ENCODE measurements around the gene KAT2B.
"Not testable (repeated sequence)": the region's sequence is repeated elsewhere in the genome, so short reads cannot be mapped to it uniquely, and the experiment has no call there.

The KAT2B gene

GRCh38 chr3:20039765-20040547 lies at the start of gene KAT2B:
TSS of gene KAT2B (plus strand) at chr3:20040446. CDS start at chr3:20040478, 32 bp downstream.
- peak; percentile 78 for DNase-seq (ENCODE audit: low spot score)
- Mint-ChIP-seq H3K27ac (peak within 1 kb of the TSS; percentile 96), H3K27me3 (ENCODE audit: low read depth) (peaks cover 7% of the 10 kb centered on the region), H3K9me3 (no peaks in the 10 kb centered on the region), H3K36me3 (ENCODE audit: low read depth) (peaks cover 17% of the 10 kb centered on the region), H3K4me1 (ENCODE audit: low read depth) (peaks cover 41% of the 10 kb centered on the region), H3K4me3 (peak within 1 kb of the TSS; percentile 99)

- no peaks in the 10 kb centered on the region for H3K4me1 Mint-ChIP-seq (ENCODE audit: low read depth)
- peaks cover 2% of the 10 kb centered on the region for H3K36me3 Mint-ChIP-seq (ENCODE audit: low read depth)
- no peak for DNase-seq (ENCODE audit: low spot score)
- H3K27me3 Mint-ChIP-seq (ENCODE audit: low read depth), result no peaks in the 10 kb centered on the region
- H3K4me3 Mint-ChIP-seq, result no peak overlapping the region
- no peaks in the 10 kb centered on the region for H3K9me3 Mint-ChIP-seq
- H3K27ac Mint-ChIP-seq, result no peak overlapping the region
These were observed 45.5 kb upstream of the KAT2B start for GRCh38 chr3:19994796-19995195.

DNA sequence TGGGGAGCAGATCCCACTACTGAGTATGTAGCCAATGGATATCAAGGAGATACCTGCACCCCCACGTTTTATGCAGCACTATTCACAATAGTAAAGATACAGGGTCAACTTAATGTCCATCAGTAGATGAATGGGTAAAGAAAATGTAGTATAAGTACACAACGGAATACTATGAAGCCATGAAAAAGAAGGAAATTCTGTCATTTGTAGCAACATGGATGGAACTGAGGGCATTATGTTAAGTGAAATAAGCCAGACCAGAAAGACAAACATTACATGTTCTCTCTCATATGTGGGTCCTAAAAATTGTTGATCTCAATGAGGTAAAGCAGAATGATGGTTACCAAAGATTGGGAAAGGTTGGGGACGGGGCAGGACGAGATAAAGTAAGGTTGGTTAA lies 42.7 kb upstream of the KAT2B start:
- DNase-seq (ENCODE audit: low spot score), result no peak
- H3K36me3 Mint-ChIP-seq (ENCODE audit: low read depth), result peaks cover 2% of the 10 kb centered on the region
- no peaks in the 10 kb centered on the region for H3K9me3 Mint-ChIP-seq
- no peaks in the 10 kb centered on the region for H3K4me1 Mint-ChIP-seq (ENCODE audit: low read depth)
- no peak overlapping the region for H3K27ac Mint-ChIP-seq
- no peak overlapping the region for H3K4me3 Mint-ChIP-seq
- no peaks in the 10 kb centered on the region for H3K27me3 Mint-ChIP-seq (ENCODE audit: low read depth)

DNA sequence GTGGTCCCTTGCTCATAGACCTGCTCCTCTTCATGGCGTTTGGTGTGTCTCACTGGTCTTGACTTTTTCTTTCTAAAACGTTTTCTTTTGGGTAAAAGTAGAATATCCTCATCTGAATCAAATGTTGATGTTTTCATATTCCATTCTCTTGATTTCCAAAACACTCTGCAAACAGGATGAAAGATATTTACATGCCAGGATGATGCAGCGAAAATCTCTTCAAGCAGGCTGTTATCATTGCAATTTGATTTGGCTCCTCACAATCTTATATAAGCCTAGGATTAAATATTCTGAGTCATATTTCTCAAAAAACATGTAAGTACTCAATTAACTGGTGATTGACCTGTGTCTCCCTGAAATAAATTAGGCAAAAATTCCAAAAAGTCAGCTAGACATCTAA lies 38.3 kb upstream of the KAT2B start:
- H3K36me3 Mint-ChIP-seq (ENCODE audit: low read depth), result no peaks in the 10 kb centered on the region
- H3K4me3 Mint-ChIP-seq, result no peak overlapping the region
- H3K9me3 Mint-ChIP-seq, result no peaks in the 10 kb centered on the region
- no peak for DNase-seq (ENCODE audit: low spot score)
- H3K4me1 Mint-ChIP-seq (ENCODE audit: low read depth), result no peaks in the 10 kb centered on the region
- no peaks in the 10 kb centered on the region for H3K27me3 Mint-ChIP-seq (ENCODE audit: low read depth)
- no peak overlapping the region for H3K27ac Mint-ChIP-seq

GRCh38 chr3:20007960-20008359 lies 32.3 kb upstream of the KAT2B start:
- DNase-seq (ENCODE audit: low spot score), result no peak
- no peaks in the 10 kb centered on the region for H3K4me1 Mint-ChIP-seq (ENCODE audit: low read depth)
- no peak overlapping the region for H3K4me3 Mint-ChIP-seq
- no peaks in the 10 kb centered on the region for H3K36me3 Mint-ChIP-seq (ENCODE audit: low read depth)
- no peaks in the 10 kb centered on the region for H3K27me3 Mint-ChIP-seq (ENCODE audit: low read depth)
- H3K9me3 Mint-ChIP-seq, result no peaks in the 10 kb centered on the region
- H3K27ac Mint-ChIP-seq, result no peak overlapping the region

DNA sequence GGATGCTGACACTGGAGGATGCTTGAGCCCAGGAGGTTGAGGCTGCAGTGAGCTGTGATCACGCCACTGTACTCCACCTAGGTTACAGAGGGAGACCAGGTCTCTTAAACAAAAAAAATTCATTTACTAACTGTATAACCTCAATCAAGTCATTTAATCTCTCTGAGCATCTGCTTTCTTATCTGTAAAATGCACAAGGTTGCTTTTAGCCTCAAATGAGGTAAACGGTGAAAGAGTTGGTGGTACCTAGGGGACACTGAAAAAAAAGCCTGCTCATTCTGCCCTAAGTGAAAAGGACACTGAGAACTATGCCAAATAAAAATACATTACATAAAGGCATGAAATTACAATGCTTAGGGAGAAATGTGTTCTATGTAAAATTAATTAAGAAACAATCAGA lies 31.6 kb upstream of the KAT2B start:
- Mint-ChIP-seq H3K9me3 (no peaks in the 10 kb centered on the region), H3K27me3 (ENCODE audit: low read depth) (no peaks in the 10 kb centered on the region), H3K4me1 (ENCODE audit: low read depth) (no peaks in the 10 kb centered on the region), H3K4me3 (no peak overlapping the region), H3K27ac (no peak overlapping the region), H3K36me3 (ENCODE audit: low read depth) (no peaks in the 10 kb centered on the region)
- no peak for DNase-seq (ENCODE audit: low spot score)

GRCh38 chr3:20012164-20012563 lies 28.1 kb upstream of the KAT2B start, which contains the start of gene PP2D1:
TSS of gene PP2D1 (minus strand) at chr3:20012264. CDS start at chr3:20012072, 192 bp downstream.
- DNase-seq (ENCODE audit: low spot score), result no peak
- H3K27ac Mint-ChIP-seq, result no peak within 1 kb of the TSS
- H3K27me3 Mint-ChIP-seq (ENCODE audit: low read depth), result no peaks in the 10 kb centered on the region
- no peaks in the 10 kb centered on the region for H3K9me3 Mint-ChIP-seq
- H3K4me3 Mint-ChIP-seq, result no peak within 1 kb of the TSS
- no peaks in the 10 kb centered on the region for H3K4me1 Mint-ChIP-seq (ENCODE audit: low read depth)
- H3K36me3 Mint-ChIP-seq (ENCODE audit: low read depth), result no peaks in the 10 kb centered on the region

GRCh38 chr3:20013396-20013795 lies 26.9 kb upstream of the KAT2B start:
- Mint-ChIP-seq H3K4me1 (ENCODE audit: low read depth) (no peaks in the 10 kb centered on the region), H3K27ac (no peak overlapping the region), H3K36me3 (ENCODE audit: low read depth) (no peaks in the 10 kb centered on the region), H3K4me3 (no peak overlapping the region), H3K27me3 (ENCODE audit: low read depth) (no peaks in the 10 kb centered on the region), H3K9me3 (no peaks in the 10 kb centered on the region)
- DNase-seq (ENCODE audit: low spot score), result no peak

- no peak overlapping the region for H3K27ac Mint-ChIP-seq
- H3K27me3 Mint-ChIP-seq (ENCODE audit: low read depth), result no peaks in the 10 kb centered on the region
- H3K4me3 Mint-ChIP-seq, result no peak overlapping the region
- DNase-seq (ENCODE audit: low spot score), result no peak
- H3K9me3 Mint-ChIP-seq, result no peaks in the 10 kb centered on the region
- H3K36me3 Mint-ChIP-seq (ENCODE audit: low read depth), result no peaks in the 10 kb centered on the region
- H3K4me1 Mint-ChIP-seq (ENCODE audit: low read depth), result no peaks in the 10 kb centered on the region
These were observed 24.7 kb upstream of the KAT2B start for GRCh38 chr3:20015525-20015924.

DNA sequence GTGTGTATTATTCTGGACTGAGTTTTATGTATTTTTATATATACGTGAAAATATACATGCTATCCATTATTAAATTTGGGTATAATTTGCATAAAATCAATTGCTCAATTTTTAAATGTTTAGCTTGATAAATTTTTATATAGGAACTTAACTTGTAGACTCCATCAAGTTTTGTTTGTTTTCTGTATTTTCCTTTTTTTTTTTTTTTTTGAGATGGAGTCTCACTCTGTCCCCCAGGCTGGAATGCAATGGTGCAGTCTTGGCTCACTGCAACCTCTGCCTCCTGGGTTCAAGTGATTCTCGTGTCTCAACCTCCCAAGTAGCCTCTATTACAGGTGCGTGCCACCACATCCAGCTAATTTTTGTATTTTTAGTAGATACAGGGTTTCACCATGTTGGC lies 24.2 kb upstream of the KAT2B start:
- DNase-seq (ENCODE audit: low spot score); H3K9me3 Mint-ChIP-seq; H3K27me3 Mint-ChIP-seq (ENCODE audit: low read depth); H3K4me1 Mint-ChIP-seq (ENCODE audit: low read depth); H3K4me3 Mint-ChIP-seq; H3K27ac Mint-ChIP-seq; H3K36me3 Mint-ChIP-seq (ENCODE audit: low read depth): not testable (repeated sequence)

DNA sequence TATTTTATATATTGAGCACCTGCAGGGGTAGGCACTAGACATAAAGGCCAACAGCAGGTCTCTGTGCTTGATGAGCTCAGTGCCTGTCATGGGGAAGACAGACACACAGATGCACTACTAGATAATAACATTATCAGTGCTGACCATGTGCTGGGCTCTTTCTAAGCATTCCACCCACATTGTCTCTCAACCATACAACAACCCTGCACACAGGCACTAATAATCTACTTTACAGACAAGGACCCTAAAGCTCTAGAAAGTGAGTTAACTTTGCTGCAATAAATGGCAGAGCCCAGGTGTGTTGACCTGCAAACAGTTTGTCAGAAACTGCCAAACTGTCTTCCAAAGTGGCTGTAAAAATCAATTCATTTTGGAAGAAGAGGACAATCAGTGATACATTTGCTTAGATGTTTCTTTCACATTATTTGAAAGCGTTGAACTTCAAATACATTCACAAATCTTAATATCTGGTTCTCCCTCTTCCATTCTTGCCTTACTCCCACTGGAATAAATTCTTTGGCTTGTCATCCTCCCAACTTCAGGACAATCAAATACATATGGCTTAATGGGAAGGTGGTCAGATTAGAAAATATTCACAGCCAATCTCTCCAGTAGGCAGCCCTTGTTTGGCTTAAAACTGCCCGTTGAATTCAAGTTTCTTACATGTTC lies 17.2 kb upstream of the KAT2B start:
- DNase-seq (ENCODE audit: low spot score), result no peak
- no peaks in the 10 kb centered on the region for H3K36me3 Mint-ChIP-seq (ENCODE audit: low read depth)
- H3K27ac Mint-ChIP-seq, result no peak overlapping the region
- no peak overlapping the region for H3K4me3 Mint-ChIP-seq
- no peaks in the 10 kb centered on the region for H3K27me3 Mint-ChIP-seq (ENCODE audit: low read depth)
- no peaks in the 10 kb centered on the region for H3K9me3 Mint-ChIP-seq
- peaks cover 2% of the 10 kb centered on the region for H3K4me1 Mint-ChIP-seq (ENCODE audit: low read depth)

DNA sequence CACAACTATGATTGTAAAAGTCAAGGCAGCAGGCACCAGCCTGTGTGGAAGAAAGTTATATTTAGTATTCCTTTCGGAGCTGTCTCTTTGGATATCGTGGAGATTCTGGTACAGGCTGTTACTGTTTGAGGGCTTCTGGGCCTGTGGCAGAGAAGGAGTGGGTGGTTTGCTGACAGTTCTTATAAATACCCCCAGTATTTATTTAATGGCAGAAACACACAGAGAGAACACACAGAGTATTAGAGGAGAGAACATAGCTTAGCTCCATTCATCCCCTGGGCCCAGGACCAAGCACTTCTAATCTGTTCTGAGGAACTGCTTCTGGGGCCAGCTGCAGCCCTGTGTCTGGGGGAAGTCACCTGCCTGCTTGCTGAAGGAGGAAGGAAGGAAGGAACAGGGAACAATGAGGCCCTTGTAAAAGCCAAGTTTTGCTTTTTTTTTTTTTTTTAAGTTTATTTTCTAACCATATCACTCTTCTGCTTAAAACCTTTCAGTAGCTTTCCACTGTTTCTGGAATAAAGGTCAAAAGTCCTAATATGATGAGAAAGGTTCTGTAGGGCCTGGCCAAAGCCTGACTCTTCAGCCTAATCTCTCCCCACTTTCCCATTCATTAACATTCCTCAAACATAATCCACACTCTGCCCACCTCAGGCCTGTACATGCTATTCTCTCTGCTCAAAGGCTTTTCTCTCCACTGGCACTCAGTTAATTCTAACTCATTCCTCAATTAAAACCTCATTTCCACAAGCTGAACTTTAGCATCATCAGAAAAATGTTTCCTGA lies 16.4 kb upstream of the KAT2B start:
- no peak overlapping the region for H3K27ac Mint-ChIP-seq
- peaks cover 2% of the 10 kb centered on the region for H3K4me1 Mint-ChIP-seq (ENCODE audit: low read depth)
- no peaks in the 10 kb centered on the region for H3K9me3 Mint-ChIP-seq

DNA sequence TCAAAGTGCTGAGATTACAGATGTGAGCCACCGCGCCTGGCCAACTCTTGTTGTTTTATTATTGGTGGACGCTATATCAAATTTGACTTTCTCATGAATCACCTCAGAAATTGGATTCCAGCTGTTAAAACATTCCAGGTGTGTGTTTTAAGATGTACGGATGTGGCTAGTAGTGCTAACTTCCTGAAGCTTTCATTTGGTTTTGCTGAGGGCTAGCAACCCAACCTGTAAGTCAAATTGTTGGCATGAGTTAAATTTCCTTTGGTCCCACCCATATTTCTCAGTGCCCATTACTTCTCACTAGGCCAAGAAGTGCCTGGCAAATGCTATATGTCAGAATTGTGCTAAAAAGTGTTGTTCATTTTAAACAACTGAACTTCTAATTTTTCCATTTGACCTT lies 13.1 kb upstream of the KAT2B start:
- H3K9me3 Mint-ChIP-seq, result no peaks in the 10 kb centered on the region
- no peaks in the 10 kb centered on the region for H3K36me3 Mint-ChIP-seq (ENCODE audit: low read depth)
- no peak overlapping the region for H3K4me3 Mint-ChIP-seq
- H3K27ac Mint-ChIP-seq, result no peak overlapping the region
- H3K4me1 Mint-ChIP-seq (ENCODE audit: low read depth), result peaks cover 2% of the 10 kb centered on the region
- DNase-seq (ENCODE audit: low spot score), result no peak
- H3K27me3 Mint-ChIP-seq (ENCODE audit: low read depth), result no peaks in the 10 kb centered on the region

More for the DNA sequence above, 16.4 kb upstream of the KAT2B start:
- Mint-ChIP-seq H3K4me3 (no peak overlapping the region), H3K27me3 (ENCODE audit: low read depth) (no peaks in the 10 kb centered on the region), H3K36me3 (ENCODE audit: low read depth) (no peaks in the 10 kb centered on the region)
- DNase-seq (ENCODE audit: low spot score), result no peak

- Mint-ChIP-seq H3K27me3 (ENCODE audit: low read depth) (no peaks in the 10 kb centered on the region), H3K4me3 (no peak overlapping the region), H3K27ac (no peak overlapping the region), H3K36me3 (ENCODE audit: low read depth) (no peaks in the 10 kb centered on the region), H3K4me1 (ENCODE audit: low read depth) (peaks cover 2% of the 10 kb centered on the region), H3K9me3 (no peaks in the 10 kb centered on the region)
- DNase-seq (ENCODE audit: low spot score), result no peak
These were observed 11.3 kb upstream of the KAT2B start for GRCh38 chr3:20028905-20029331.

Measured in T-helper 2 cell treated with Interferon-gamma antibody and Interleukin-4, amounts not matched to agents 5 μg/mL and 100 μg/mL, for 36 hours (primary cell).